Measurements from ENCODE around the gene CDCA4.

- TF ChIP-seq, protein P1, sequence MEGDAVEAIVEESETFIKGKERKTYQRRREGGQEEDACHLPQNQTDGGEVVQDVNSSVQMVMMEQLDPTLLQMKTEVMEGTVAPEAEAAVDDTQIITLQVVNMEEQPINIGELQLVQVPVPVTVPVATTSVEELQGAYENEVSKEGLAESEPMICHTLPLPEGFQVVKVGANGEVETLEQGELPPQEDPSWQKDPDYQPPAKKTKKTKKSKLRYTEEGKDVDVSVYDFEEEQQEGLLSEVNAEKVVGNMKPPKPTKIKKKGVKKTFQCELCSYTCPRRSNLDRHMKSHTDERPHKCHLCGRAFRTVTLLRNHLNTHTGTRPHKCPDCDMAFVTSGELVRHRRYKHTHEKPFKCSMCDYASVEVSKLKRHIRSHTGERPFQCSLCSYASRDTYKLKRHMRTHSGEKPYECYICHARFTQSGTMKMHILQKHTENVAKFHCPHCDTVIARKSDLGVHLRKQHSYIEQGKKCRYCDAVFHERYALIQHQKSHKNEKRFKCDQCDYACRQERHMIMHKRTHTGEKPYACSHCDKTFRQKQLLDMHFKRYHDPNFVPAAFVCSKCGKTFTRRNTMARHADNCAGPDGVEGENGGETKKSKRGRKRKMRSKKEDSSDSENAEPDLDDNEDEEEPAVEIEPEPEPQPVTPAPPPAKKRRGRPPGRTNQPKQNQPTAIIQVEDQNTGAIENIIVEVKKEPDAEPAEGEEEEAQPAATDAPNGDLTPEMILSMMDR (IDR thresholded peaks at IDR 0.05; ENCODE audit: insufficient read depth, low read length, poor library complexity, severe bottlenecking), result no peak
- no peak for TF ChIP-seq EZH2phosphoT487 (conservative IDR thresholded peaks at IDR 0.05; ENCODE audit: low read length)
Observed at GRCh38 chr14:104985675-104986486, 35.0 kb downstream of the CDCA4 start, which contains the start of gene CLBA1.
